T-helper 1 cell (primary cell): ENCODE measurements around the gene ABCF1.

Source experiments
- DNase-seq, 5 donors: peaks; one replicate each; pipeline ENCODE4 v3.0.0-alpha.2; 2012 to 2020

ABCF1 gene

GRCh38 chr6:30626484-30627366 is 55.5 kb downstream of the ABCF1 start, which contains the start of gene ATAT1:
TSS of gene ATAT1 (plus strand) at chr6:30626874.
- peak; percentile 80 to 87 (median 85) for DNase-seq

GRCh38 chr6:30635834-30636233 is 64.6 kb downstream of the ABCF1 start:
- DNase-seq = no peak

GRCh38 chr6:30640481-30640880 is 69.2 kb downstream of the ABCF1 start:
- no peak for DNase-seq

GRCh38 chr6:30641048-30641447 is 69.8 kb downstream of the ABCF1 start:
- DNase-seq = no peak
